Stimulated activated CD8-positive, alpha-beta memory T cell treated with anti-CD3 and anti-CD28 coated beads, Interleukin-15, amount 100 ng/mL, for 4 hours (primary cell): ENCODE results near the gene BRAT1.

Source experiments
- DNase-seq, 2 donors: peaks; one replicate each; pipeline ENCODE4 v3.0.0-alpha.2; 2020; ENCODE audit warnings: low read depth in 2 of 2

BRAT1 gene

GRCh38 chr7:2523461-2523936 lies 31.8 kb downstream of the BRAT1 start:
- no peak for DNase-seq

- DNase-seq: no peak
Measured at GRCh38 chr7:2522780-2523433, 32.4 kb downstream of the BRAT1 start.

- DNase-seq: peak; percentile 62 to 74
Measured at GRCh38 chr7:2521952-2522591, 33.3 kb downstream of the BRAT1 start.

- DNase-seq: no peak
Measured at GRCh38 chr7:2521341-2521745, 34.0 kb downstream of the BRAT1 start.

GRCh38 chr7:2520761-2521290 lies 34.5 kb downstream of the BRAT1 start:
- DNase-seq: no peak

GRCh38 chr7:2520131-2520760 lies 35.1 kb downstream of the BRAT1 start:
- no peak for DNase-seq

GRCh38 chr7:2519119-2519930 lies 36.0 kb downstream of the BRAT1 start, which contains the start of gene LFNG:
TSS of gene LFNG (plus strand) at chr7:2519774. CDS start at chr7:2519862, 88 bp downstream.
- DNase-seq: peak; percentile 68 to 80

- no peak for DNase-seq
Measured at GRCh38 chr7:2518737-2519118, 36.6 kb downstream of the BRAT1 start.

- DNase-seq: no peak
Measured at GRCh38 chr7:2517678-2518507, 37.4 kb downstream of the BRAT1 start.

GRCh38 chr7:2517026-2517425 lies 38.3 kb downstream of the BRAT1 start:
- no peak for DNase-seq

- no peak for DNase-seq
Measured at GRCh38 chr7:2516194-2516555, 39.1 kb downstream of the BRAT1 start.

GRCh38 chr7:2515424-2516193 lies 39.7 kb downstream of the BRAT1 start:
- no peak for DNase-seq

- DNase-seq: no peak
Measured at GRCh38 chr7:2514473-2515423, 40.6 kb downstream of the BRAT1 start.

- DNase-seq: no peak
Measured at GRCh38 chr7:2513702-2514101, 41.6 kb downstream of the BRAT1 start.

- no peak for DNase-seq
Measured at GRCh38 chr7:2512713-2513112, 42.6 kb downstream of the BRAT1 start.

- DNase-seq: no peak
Measured at GRCh38 chr7:2512179-2512661, 43.1 kb downstream of the BRAT1 start.

- no peak for DNase-seq
Measured at GRCh38 chr7:2511769-2512168, 43.6 kb downstream of the BRAT1 start.

GRCh38 chr7:2510909-2511768 lies 44.2 kb downstream of the BRAT1 start:
- no peak for DNase-seq
